H7 (cell line): ENCODE results near the gene ATP4B. TPM values are rescaled to one million over a fixed set of nuclear protein-coding genes. Genes with fewer than 3 reads are reported as not detected.

Experiments
- DNase-seq: peaks from one replicate; pipeline ENCODE4 v3.0.0; 2012
- H3K27me3 ChIP-seq: 2 replicates; pipeline ENCODE4 v1.6.0; 2011; ENCODE audit warnings: mild to moderate bottlenecking, low read length; ENCODE audit not compliant: control insufficient read depth, insufficient read depth
- H3K36me3 ChIP-seq: replicated peaks from 2 replicates; pipeline ENCODE4 v1.5.1; 2011; ENCODE audit warnings: low read length; ENCODE audit not compliant: control insufficient read depth, insufficient read depth
- H3K4me3 ChIP-seq: 2 replicates; pipeline ENCODE4 v1.5.1; 2011; ENCODE audit warnings: low read depth, mild to moderate bottlenecking, control low read depth, low read length, moderate library complexity; ENCODE audit not compliant: insufficient read depth
- total RNA-seq: library from RNA; depleted of rRNA; stranded (reverse); fragments of >200 nt; shearing (Covaris generic); gene quantifications from 2 replicates; pipeline ENCODE4 v1.2.3, GENCODE V29; 2014

ATP4B gene
- total RNA-seq, 1 experiment from 2014 or later, result 0.48 TPM

GRCh38 chr13:113617961-113618360 is 40.0 kb downstream of the ATP4B start:
- H3K27me3 ChIP-seq, result no peaks in the 10 kb centered on the region
- H3K4me3 ChIP-seq, result no peak overlapping the region
- no peak for DNase-seq
- H3K36me3 ChIP-seq, result peaks cover 6% of the 10 kb centered on the region

GRCh38 chr13:113616991-113617749 is 40.8 kb downstream of the ATP4B start:
- DNase-seq, result peak; percentile 83
- H3K27me3 ChIP-seq, result no peaks in the 10 kb centered on the region
- H3K36me3 ChIP-seq, result peaks cover 2% of the 10 kb centered on the region
- no peak overlapping the region for H3K4me3 ChIP-seq

GRCh38 chr13:113616281-113616906 is 41.6 kb downstream of the ATP4B start:
- no peaks in the 10 kb centered on the region for H3K27me3 ChIP-seq
- peaks cover 2% of the 10 kb centered on the region for H3K36me3 ChIP-seq
- H3K4me3 ChIP-seq, result no peak overlapping the region
- no peak for DNase-seq

- Histone ChIP-seq H3K4me3 (no peak overlapping the region), H3K36me3 (peaks cover 5% of the 10 kb centered on the region), H3K27me3 (no peaks in the 10 kb centered on the region)
- no peak for DNase-seq
These were observed 44.1 kb downstream of the ATP4B start for GRCh38 chr13:113613789-113614379.

- Histone ChIP-seq H3K36me3 (peaks cover 5% of the 10 kb centered on the region), H3K27me3 (no peaks in the 10 kb centered on the region), H3K4me3 (no peak overlapping the region)
- no peak for DNase-seq
These were observed 45.4 kb downstream of the ATP4B start for GRCh38 chr13:113612607-113613006.

- no peak for DNase-seq
- peaks cover 5% of the 10 kb centered on the region for H3K36me3 ChIP-seq
- no peaks in the 10 kb centered on the region for H3K27me3 ChIP-seq
- H3K4me3 ChIP-seq, result no peak overlapping the region
These were observed 46.0 kb downstream of the ATP4B start for GRCh38 chr13:113611996-113612395.

- no peak for DNase-seq
- Histone ChIP-seq H3K27me3 (no peaks in the 10 kb centered on the region), H3K4me3 (no peak overlapping the region), H3K36me3 (peaks cover 4% of the 10 kb centered on the region)
These were observed 47.7 kb downstream of the ATP4B start for GRCh38 chr13:113610266-113610665.

GRCh38 chr13:113609616-113610015 is 48.4 kb downstream of the ATP4B start:
- Histone ChIP-seq H3K27me3 (no peaks in the 10 kb centered on the region), H3K36me3 (peaks cover 2% of the 10 kb centered on the region), H3K4me3 (no peak overlapping the region)
- no peak for DNase-seq

GRCh38 chr13:113608967-113609533 is 48.9 kb downstream of the ATP4B start:
- no peaks in the 10 kb centered on the region for H3K27me3 ChIP-seq
- H3K4me3 ChIP-seq, result no peak overlapping the region
- H3K36me3 ChIP-seq, result peaks cover 2% of the 10 kb centered on the region
- DNase-seq, result no peak

GRCh38 chr13:113607889-113608635 is 49.9 kb downstream of the ATP4B start:
- Histone ChIP-seq H3K4me3 (no peak overlapping the region), H3K36me3 (peaks cover 2% of the 10 kb centered on the region), H3K27me3 (no peaks in the 10 kb centered on the region)
- DNase-seq, result no peak

GRCh38 chr13:113607056-113607888 is 50.7 kb downstream of the ATP4B start:
- DNase-seq, result no peak
- H3K4me3 ChIP-seq, result no peak overlapping the region
- H3K27me3 ChIP-seq, result no peaks in the 10 kb centered on the region
- peaks cover 2% of the 10 kb centered on the region for H3K36me3 ChIP-seq

- H3K4me3 ChIP-seq, result no peak overlapping the region
- no peak for DNase-seq
- H3K36me3 ChIP-seq, result peaks cover under 1% of the 10 kb centered on the region
- H3K27me3 ChIP-seq, result no peaks in the 10 kb centered on the region
These were observed 52.0 kb downstream of the ATP4B start for GRCh38 chr13:113605866-113606438.

GRCh38 chr13:113605461-113605860 is 52.5 kb downstream of the ATP4B start:
- no peaks in the 10 kb centered on the region for H3K27me3 ChIP-seq
- H3K36me3 ChIP-seq, result peaks cover 4% of the 10 kb centered on the region
- DNase-seq, result no peak
- H3K4me3 ChIP-seq, result no peak overlapping the region
